SK-N-SH (cell line): ENCODE data around the gene ACTL7A.

Experiments used
- CTCF ChIP-seq: fragments of 200-600 bp; sonication (generic); IDR thresholded peaks from 2 replicates; pipeline ENCODE4 v1.6.1; 2017; ENCODE audit warnings: antibody characterized with exemption, mild to moderate bottlenecking, moderate library complexity
- FOSL2 ChIP-seq: IDR thresholded peaks from 2 replicates; pipeline ENCODE4 v1.4.0; 2012; ENCODE audit warnings: low read depth, mild to moderate bottlenecking, moderate library complexity, borderline replicate concordance
- FOXM1 ChIP-seq: IDR thresholded peaks from 2 replicates; pipeline ENCODE4 v1.4.0; 2012; ENCODE audit warnings: low read depth, mild to moderate bottlenecking
- GABPA ChIP-seq: IDR thresholded peaks from 2 replicates; pipeline ENCODE4 v1.4.0; 2012; ENCODE audit warnings: low read depth, mild to moderate bottlenecking
- MAX ChIP-seq: IDR thresholded peaks from 2 replicates; pipeline ENCODE4 v1.4.0; 2012; ENCODE audit warnings: low read depth
- MXI1 ChIP-seq: IDR thresholded peaks from 2 replicates; pipeline ENCODE4 v1.6.1; 2012; ENCODE audit warnings: mild to moderate bottlenecking, low read depth, low read length, improper control_type of control experiment
- NRF1 ChIP-seq: IDR thresholded peaks from 2 replicates; pipeline ENCODE4 v1.6.1; 2012; ENCODE audit warnings: low read depth, mild to moderate bottlenecking, low read length
- POLR2AphosphoS5 ChIP-seq: IDR thresholded peaks from 2 replicates; pipeline ENCODE4 v1.6.1; 2012; ENCODE audit warnings: low read depth, low read length
- REST ChIP-seq: IDR thresholded peaks from 2 replicates; pipeline ENCODE4 v1.6.1; 2012; ENCODE audit warnings: mild to moderate bottlenecking, low read depth, low read length, moderate library complexity
- RFX5 ChIP-seq: IDR thresholded peaks from 2 replicates; pipeline ENCODE4 v1.6.1; 2012; ENCODE audit warnings: mild to moderate bottlenecking, improper control_type of control experiment, low read length
- TCF12 ChIP-seq: IDR thresholded peaks from 2 replicates; pipeline ENCODE4 v1.4.0; 2012

- TF ChIP-seq CTCF: no peak
- TF ChIP-seq FOSL2: no peak
- TF ChIP-seq RFX5: no peak
- TF ChIP-seq POLR2AphosphoS5: no peak
- TF ChIP-seq MAX: no peak
- TF ChIP-seq FOXM1: no peak
- TF ChIP-seq REST: no peak
- no peak for TF ChIP-seq MXI1
- TF ChIP-seq GABPA: no peak
- TF ChIP-seq TCF12: no peak
- TF ChIP-seq NRF1: no peak
Observed at GRCh38 chr9:108910914-108911313, 48.8 kb downstream of the ACTL7A start.
